IMR-90 (cell line): ENCODE data around the gene METTL1. TPM values are rescaled to one million over a fixed set of nuclear protein-coding genes. Genes with fewer than 3 reads are reported as not detected.

Experiments
- ATAC-seq: fragments of 200-7000 bp; cut with Tn5 transposase; 2 replicates; pipeline ENCODE4 v1.9.1; 2020; ENCODE audit warnings: low read depth, mild to moderate bottlenecking, moderate library complexity
- BruUV-seq: library from RNA; stranded (reverse); fragments of 400-500 nt; replicated peaks from 2 replicates; lab custom pipeline; 2021; lab: Mats Ljungman, UMichigan
- CTCF ChIA-PET: fragments of 300-600 bp; formaldehyde crosslinking; extraction: SDS; loops from one replicate; lab custom pipeline; 2021; ENCODE audit warnings: antibody characterized with exemption; lab: Yijun Ruan, JAX
- POLR2A ChIA-PET: fragments of 300-600 bp; sonication (Branson Sonifier 250); formaldehyde crosslinking; loops from one replicate; lab custom pipeline; 2022; ENCODE audit warnings: antibody characterized with exemption; ENCODE audit not compliant: unreplicated experiment; lab: Charles Lee
- DNase-seq: peaks from one replicate; pipeline ENCODE4 v3.0.0; 2013
- H2AFZ ChIP-seq: replicated peaks from 2 replicates; pipeline ENCODE3; 2013; ENCODE audit warnings: low read length, mild to moderate bottlenecking; ENCODE audit not compliant: poor library complexity
- H2AK5ac ChIP-seq: 2 replicates; pipeline ENCODE4 v1.6.1; 2013; ENCODE audit warnings: low read depth, low read length, inconsistent platforms
- H2AK9ac ChIP-seq: replicated peaks from 2 replicates; pipeline ENCODE3; 2013; ENCODE audit warnings: mild to moderate bottlenecking, low read depth, low read length, moderate library complexity; ENCODE audit not compliant: poor library complexity
- H2BK120ac ChIP-seq: 2 replicates; pipeline ENCODE4 v1.6.1; 2013; ENCODE audit warnings: low read depth, low read length, inconsistent platforms
- H2BK15ac ChIP-seq: 3 replicates; pipeline ENCODE4 v1.6.1; 2013; ENCODE audit warnings: low read depth, low read length, inconsistent platforms
- H2BK20ac ChIP-seq: 2 replicates; pipeline ENCODE4 v1.6.1; 2013; ENCODE audit warnings: low read depth, mild to moderate bottlenecking, inconsistent platforms, low read length, moderate library complexity
- H2BK5ac ChIP-seq: 2 replicates; pipeline ENCODE4 v1.6.1; 2013; ENCODE audit warnings: mild to moderate bottlenecking, low read depth, low read length, inconsistent platforms; ENCODE audit not compliant: poor library complexity, severe bottlenecking
- H3K14ac ChIP-seq: replicated peaks from 2 replicates; pipeline ENCODE4 v1.6.1; 2013; ENCODE audit warnings: low read depth, low read length, inconsistent platforms
- H3K18ac ChIP-seq: 2 replicates; pipeline ENCODE4 v1.6.1; 2013; ENCODE audit warnings: low read depth, low read length, control low read depth
- H3K23ac ChIP-seq: 2 replicates; pipeline ENCODE4 v1.6.1; 2013; ENCODE audit warnings: low read depth, low read length, inconsistent platforms
- H3K27ac ChIP-seq: 2 replicates; pipeline ENCODE4 v1.5.1; 2013; ENCODE audit warnings: mild to moderate bottlenecking, control low read depth, low read length; ENCODE audit not compliant: insufficient read depth
- H3K27me3 ChIP-seq: 2 replicates; pipeline ENCODE4 v1.6.1; 2013; ENCODE audit warnings: low read length; ENCODE audit not compliant: control insufficient read depth, insufficient read depth
- H3K36me3 ChIP-seq: 2 replicates; pipeline ENCODE4 v1.6.1; 2013; ENCODE audit warnings: low read length, mixed read lengths; ENCODE audit not compliant: control insufficient read depth, insufficient read depth
- H3K4ac ChIP-seq: 2 replicates; pipeline ENCODE4 v1.6.1; 2013; ENCODE audit warnings: low read depth, low read length, inconsistent platforms
- H3K4me1 ChIP-seq: 2 replicates; pipeline ENCODE4 v1.6.1; 2013; ENCODE audit warnings: low read length, mixed read lengths; ENCODE audit not compliant: control insufficient read depth, insufficient read depth
- H3K4me2 ChIP-seq: 2 replicates; pipeline ENCODE4 v1.6.1; 2013; ENCODE audit warnings: low read depth, mild to moderate bottlenecking, control low read depth, low read length, moderate library complexity
- H3K4me3 ChIP-seq: 2 replicates; pipeline ENCODE4 v1.5.1; 2013; ENCODE audit warnings: low read depth, mild to moderate bottlenecking, control low read depth, low read length, moderate library complexity; ENCODE audit not compliant: insufficient read depth
- H3K56ac ChIP-seq: 2 replicates; pipeline ENCODE4 v1.6.1; 2013; ENCODE audit warnings: low read length, inconsistent platforms; ENCODE audit not compliant: insufficient read depth; ENCODE audit errors: extremely low read depth
- H3K79me1 ChIP-seq, 2 experiments: 2 replicates each; pipeline ENCODE4 v1.6.1; 2013; ENCODE audit warnings: low read length in 2 of 2, inconsistent platforms in 1 of 2, low read depth in 1 of 2
- H3K9ac ChIP-seq: 2 replicates; pipeline ENCODE4 v1.6.1; 2013; ENCODE audit warnings: low read depth, low read length, control low read depth
- H3K9me1 ChIP-seq: 2 replicates; pipeline ENCODE4 v1.6.1; 2013; ENCODE audit warnings: low read length, inconsistent platforms; ENCODE audit not compliant: insufficient read depth
- H3K9me3 ChIP-seq: 2 replicates; pipeline ENCODE4 v1.6.1; 2013; ENCODE audit warnings: low read length; ENCODE audit not compliant: control insufficient read depth, insufficient read depth
- H4K20me1 ChIP-seq: 2 replicates; pipeline ENCODE4 v1.6.1; 2013; ENCODE audit warnings: low read length, inconsistent platforms; ENCODE audit not compliant: insufficient read depth
- H4K5ac ChIP-seq: 2 replicates; pipeline ENCODE4 v1.6.1; 2013; ENCODE audit warnings: mild to moderate bottlenecking, low read depth, low read length, control low read depth
- H4K8ac ChIP-seq, 2 experiments: 2 replicates each; pipeline ENCODE4 v1.6.1; 2013; ENCODE audit warnings: low read depth in 2 of 2, low read length in 2 of 2, control low read depth in 1 of 2, inconsistent platforms in 1 of 2
- H4K91ac ChIP-seq: 2 replicates; pipeline ENCODE4 v1.6.1; 2013; ENCODE audit warnings: low read depth, low read length, inconsistent platforms; ENCODE audit not compliant: insufficient read depth
- BHLHE40 ChIP-seq: fragments of 150-350 bp; IDR thresholded peaks from 2 replicates; pipeline ENCODE4 v1.6.1; 2016; ENCODE audit warnings: mild to moderate bottlenecking, low read depth, low read length
- CEBPB ChIP-seq: IDR thresholded peaks from 2 replicates; pipeline ENCODE4 v1.6.1; 2012; ENCODE audit warnings: low read depth, low read length, improper control_type of control experiment
- CTCF ChIP-seq: conservative IDR thresholded peaks from 2 replicates; pipeline ENCODE4 v1.5.1; 2012; ENCODE audit warnings: mild to moderate bottlenecking, low read depth, low read length, improper control_type of control experiment
- ELK1 ChIP-seq: fragments of 150-350 bp; IDR thresholded peaks from 2 replicates; pipeline ENCODE4 v1.6.1; 2016; ENCODE audit warnings: low read depth, mild to moderate bottlenecking, low read length, moderate library complexity, borderline replicate concordance
- FOS ChIP-seq: fragments of 150-350 bp; IDR thresholded peaks from 2 replicates; pipeline ENCODE4 v1.6.1; 2016; ENCODE audit warnings: low read depth, low read length
- MAFK ChIP-seq: IDR thresholded peaks from 2 replicates; pipeline ENCODE4 v1.6.1; 2012; ENCODE audit warnings: low read depth, low read length, improper control_type of control experiment
- MAZ ChIP-seq: IDR thresholded peaks from 2 replicates; pipeline ENCODE4 v1.6.1; 2012; ENCODE audit warnings: low read depth, mild to moderate bottlenecking, low read length, improper control_type of control experiment, moderate library complexity, borderline replicate concordance
- MXI1 ChIP-seq: IDR thresholded peaks from 2 replicates; pipeline ENCODE4 v1.6.1; 2012; ENCODE audit warnings: low read depth, mild to moderate bottlenecking, low read length, moderate library complexity, borderline replicate concordance
- NFE2L2 ChIP-seq: fragments of 150-350 bp; IDR thresholded peaks from 2 replicates; pipeline ENCODE4 v1.6.1; 2016; ENCODE audit warnings: low read depth, mild to moderate bottlenecking, low read length
- POLR2A ChIP-seq: IDR thresholded peaks from 2 replicates; pipeline ENCODE4 v1.6.1; 2012; ENCODE audit warnings: mild to moderate bottlenecking, low read depth, low read length
- RCOR1 ChIP-seq: IDR thresholded peaks from 2 replicates; pipeline ENCODE4 v1.6.1; 2012; ENCODE audit warnings: mild to moderate bottlenecking, low read length, improper control_type of control experiment; ENCODE audit not compliant: insufficient replicate concordance
- USF2 ChIP-seq: fragments of 150-350 bp; IDR thresholded peaks from 2 replicates; pipeline ENCODE4 v1.6.1; 2017; ENCODE audit warnings: mild to moderate bottlenecking, antibody characterized with exemption, low read length, low read depth
- WGBS, 2 experiments: methylation state at CpG; one replicate each; pipeline versions ENCODE4 v1.1.5 to v1.1.7; 2013; ENCODE audit warnings: missing lambda C conversion rate in 2 of 2; ENCODE audit not compliant: insufficient read length in 1 of 2; ENCODE audit errors: extremely low coverage in 2 of 2; 5-methylcytosine and 5-hydroxymethylcytosine counted together
- dilution Hi-C: fragments of 300-500 bp; cut with HindIII; formaldehyde crosslinking; loops from one replicate; pipeline ENCODE4 v1.14.3; 2018; ENCODE audit warnings: low sequenced_read_pairs; ENCODE audit not compliant: unreplicated experiment
- in situ Hi-C: fragments of 300-500 bp; cut with MboI; formaldehyde crosslinking; loops from 3 replicates; pipeline ENCODE4 v1.14.3; 2019; ENCODE audit warnings: low sequenced_read_pairs, inconsistent platforms, mixed read lengths
- intact Hi-C: fragments of 100-400 bp; cut with micrococcal nuclease; formaldehyde crosslinking; loops from 2 replicates; pipeline ENCODE4 v1.10.0; 2022
- polyA plus RNA-seq, 3 experiments: library from polyadenylated mRNA; depleted of rRNA; stranded (reverse); fragments of >200 nt; gene quantifications; 2 replicates each; pipeline ENCODE4 v1.2.3, GENCODE V29; 2012; ENCODE audit warnings: low replicate concordance in 1 of 3
- total RNA-seq: library from RNA; depleted of rRNA; stranded (reverse); fragments of >200 nt; gene quantifications from 2 replicates; pipeline ENCODE4 v1.2.3, GENCODE V29; 2012

METTL1 gene
- total and polyA plus RNA-seq, 2 of the 4 experiments (the other 2 are of a cell fraction), result 12.4 to 27.5 TPM

- no peaks in the 10 kb centered on the region for H3K9me1 ChIP-seq
- TF ChIP-seq POLR2A, result peak; percentile 61
- peak; percentile 71; the same call in 1 of the 2 replicates for TF ChIP-seq MAZ
- no peak for TF ChIP-seq ELK1
- no peak for TF ChIP-seq NFE2L2
- no peak for TF ChIP-seq FOS
- TF ChIP-seq CTCF, result peak; percentile 97
- TF ChIP-seq BHLHE40, result peak; percentile 20; the same call in 1 of the 2 replicates
- peak; percentile 97 for TF ChIP-seq CEBPB
- TF ChIP-seq MAFK, result no peak
- TF ChIP-seq RCOR1, result no peak
- TF ChIP-seq USF2, result no peak; the same call in 1 of the 2 replicates
- TF ChIP-seq MXI1, result peak; percentile 84
Measured at GRCh38 chr12:57782608-57783465, 10.9 kb upstream of the METTL1 start, which contains the start of gene TSFM. TSFM (plus strand) TSS chr12:57782787; CDS start chr12:57782802, 15 bp downstream.

More at GRCh38 chr12:57782608-57783465, 10.9 kb upstream of the METTL1 start, which contains the start of gene TSFM:
- BruUV-seq, result no TSS peak
- peak within 1 kb of the TSS; percentile 92 for H3K9ac ChIP-seq
- peak within 1 kb of the TSS; percentile 63 to 96 for H4K8ac ChIP-seq
- peak within 1 kb of the TSS; percentile 98 for H2AFZ ChIP-seq
- H3K4me3 ChIP-seq, result peak within 1 kb of the TSS; percentile 94
- H2AK5ac ChIP-seq, result peak within 1 kb of the TSS; percentile 62
- peak within 1 kb of the TSS; percentile 98 for H3K4me2 ChIP-seq
- dilution Hi-C loops, result no loop called here
- ChIA-PET POLR2A (interaction anchor here (0.9 kb wide), 1 partner anchor 11 kb away, joined by 4 read pairs; no protein-coding TSS in a partner anchor), CTCF (interaction anchor here (0.6 to 1.0 kb wide), 7 partner anchors 15 to 1868 kb away, joined by 3 to 6 read pairs (median 3); no protein-coding TSS in a partner anchor)
- peak within 1 kb of the TSS; percentile 80 for H3K4ac ChIP-seq
- no peaks in the 10 kb centered on the region for H3K9me3 ChIP-seq
- H3K4me1 ChIP-seq, result 0 out of 2 replicates have a peak, but pooled peaks cover 2% of the 10 kb centered on the region
- H4K20me1 ChIP-seq, result no peaks in the 10 kb centered on the region
- H2BK120ac ChIP-seq, result no peak within 1 kb of the TSS
- no peak within 1 kb of the TSS for H2BK15ac ChIP-seq
- peaks cover 14 to 24% of the 10 kb centered on the region in 2 experiments; a peak in 3 of 4 replicates for H3K79me1 ChIP-seq
- peak; percentile 93 for DNase-seq
- H2BK20ac ChIP-seq, result no peak within 1 kb of the TSS
- peak within 1 kb of the TSS; percentile 63 for H2BK5ac ChIP-seq
- H3K14ac ChIP-seq, result peak within 1 kb of the TSS; percentile 82; the same call in 1 of the 2 replicates
- peaks cover 8% of the 10 kb centered on the region for H3K36me3 ChIP-seq
- peak within 1 kb of the TSS; percentile 70 for H4K91ac ChIP-seq
- no peaks in the 10 kb centered on the region for H3K27me3 ChIP-seq
- no peak within 1 kb of the TSS for H3K18ac ChIP-seq
- in situ Hi-C loops, result no loop called here
- H2AK9ac ChIP-seq, result peak within 1 kb of the TSS; percentile 94
- 1% methylated on average over 14 of the region's 45 CpGs; no CpG with 5 or more reads in 1 of the 2 experiments for WGBS, 2 experiments
- peak within 1 kb of the TSS; percentile 72 for H3K56ac ChIP-seq
- intact Hi-C loops, result loop anchor here (1.0 kb wide), 2 partner anchors 31 to 122 kb away; partner anchors contain the start of gene CDK4
- peak; percentile 98 for ATAC-seq
- H3K23ac ChIP-seq, result peak within 1 kb of the TSS; percentile 69; the same call in 1 of the 2 replicates
- H4K5ac ChIP-seq, result peak within 1 kb of the TSS; percentile 88
- peak within 1 kb of the TSS; percentile 73 for H3K27ac ChIP-seq
